MCF 10A (cell line): ENCODE results near the gene WNT3. TPM values are rescaled to one million over a fixed set of nuclear protein-coding genes. Genes with fewer than 3 reads are reported as not detected.
"Not testable (repeated sequence)": the region's sequence is repeated elsewhere in the genome, so short reads cannot be mapped to it uniquely, and the experiment has no call there.

Experiments
- BruUV-seq: library from RNA; stranded (reverse); fragments of 400-500 nt; replicated peaks from 2 replicates; lab custom pipeline; 2021; lab: Mats Ljungman, UMichigan
- CTCF ChIA-PET: fragments of 300-600 bp; sonication (Branson Sonifier 250); formaldehyde crosslinking; extraction: SDS; loops from one replicate; lab custom pipeline; 2021; ENCODE audit warnings: antibody characterized with exemption, inconsistent platforms; lab: Yijun Ruan, JAX
- POLR2A ChIA-PET: fragments of 300-600, 350-650 bp; sonication (Branson Sonifier 250); formaldehyde crosslinking; extraction: SDS; loops from one replicate; lab custom pipeline; 2020; ENCODE audit warnings: antibody characterized with exemption, inconsistent platforms; lab: Yijun Ruan, JAX
- DNase-seq: peaks from one replicate; pipeline ENCODE4 v3.0.0-alpha.2; 2018; ENCODE audit not compliant: unreplicated experiment
- H3K27ac Mint-ChIP-seq: one replicate; pipeline ENCODE4 v1.8.0; 2022; ENCODE audit warnings: mild to moderate bottlenecking, low read depth, mixed read lengths; ENCODE audit not compliant: unreplicated experiment
- H3K27me3 Mint-ChIP-seq: one replicate; pipeline ENCODE4 v1.8.0; 2022; ENCODE audit warnings: mixed read lengths; ENCODE audit not compliant: insufficient read depth, unreplicated experiment
- H3K36me3 Mint-ChIP-seq: one replicate; pipeline ENCODE4 v1.8.0; 2022; ENCODE audit warnings: mild to moderate bottlenecking, moderate library complexity, mixed read lengths; ENCODE audit not compliant: insufficient read depth, unreplicated experiment
- H3K4me1 Mint-ChIP-seq: one replicate; pipeline ENCODE4 v1.8.0; 2022; ENCODE audit warnings: mixed read lengths; ENCODE audit not compliant: insufficient read depth, unreplicated experiment
- H3K4me3 Mint-ChIP-seq: one replicate; pipeline ENCODE4 v1.8.0; 2022; ENCODE audit warnings: mild to moderate bottlenecking, moderate library complexity, mixed read lengths; ENCODE audit not compliant: unreplicated experiment
- H3K9me3 Mint-ChIP-seq: one replicate; pipeline ENCODE4 v1.8.0; 2022; ENCODE audit warnings: mixed read lengths; ENCODE audit not compliant: unreplicated experiment
- intact Hi-C: fragments of 100-400 bp; cut with micrococcal nuclease; formaldehyde crosslinking; loops from 2 replicates; pipeline ENCODE4 v1.14.1; 2022
- total RNA-seq: library from RNA; stranded (reverse); gene quantifications from 2 replicates; pipeline ENCODE4 v1.2.3, GENCODE V29; 2022
- TF ChIP-seq, protein P1 (sequence below): fragments of 200-600 bp; IDR thresholded peaks from one replicate; pipeline ENCODE4 v1.8.0; 2022; ENCODE audit warnings: antibody characterized with exemption, mild to moderate bottlenecking; ENCODE audit not compliant: unreplicated experiment

The WNT3 gene
- total RNA-seq, 1 experiment from 2014 or later, result 2.4 TPM

DNA sequence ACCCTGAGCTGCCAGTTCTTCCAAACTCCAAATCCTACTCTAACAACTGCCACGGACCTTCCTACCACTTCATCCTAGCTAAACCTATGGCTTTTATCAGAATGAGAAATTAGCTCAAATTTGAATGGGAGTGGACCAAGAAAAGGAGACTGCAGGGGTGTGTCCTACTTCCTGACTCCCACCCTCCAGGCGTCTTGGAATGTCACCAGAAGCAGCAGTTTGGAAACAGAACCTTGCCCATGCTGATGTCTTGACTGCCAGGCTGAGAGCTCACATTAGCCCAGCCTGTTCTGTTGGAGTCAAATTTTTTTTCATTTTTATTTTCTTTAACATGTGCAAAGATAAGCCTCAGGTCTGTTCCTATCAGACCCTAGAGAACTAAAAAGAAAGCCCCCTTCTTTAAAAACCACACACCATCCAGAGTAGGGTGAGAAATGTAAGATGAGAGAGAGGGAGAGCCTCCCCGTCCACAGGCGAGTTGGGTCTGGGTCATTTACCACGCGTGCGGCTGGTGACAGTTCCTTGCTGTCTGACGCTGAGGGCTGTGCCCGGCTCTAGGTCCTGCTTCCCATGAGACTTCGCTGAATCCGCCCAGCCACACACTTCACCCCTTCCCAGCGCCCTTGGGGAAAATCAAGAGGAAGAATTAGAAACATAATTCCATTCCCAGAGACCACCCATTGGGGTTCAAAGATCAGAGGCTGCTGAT lies 54.3 kb downstream of the WNT3 start:
- no peaks in the 10 kb centered on the region for H3K9me3 Mint-ChIP-seq
- BruUV-seq, result no TSS peak
- CTCF ChIA-PET, result interaction anchor here (1.3 kb wide), 1 partner anchor 71 kb away, joined by 5 read pairs; no protein-coding TSS in a partner anchor

DNA sequence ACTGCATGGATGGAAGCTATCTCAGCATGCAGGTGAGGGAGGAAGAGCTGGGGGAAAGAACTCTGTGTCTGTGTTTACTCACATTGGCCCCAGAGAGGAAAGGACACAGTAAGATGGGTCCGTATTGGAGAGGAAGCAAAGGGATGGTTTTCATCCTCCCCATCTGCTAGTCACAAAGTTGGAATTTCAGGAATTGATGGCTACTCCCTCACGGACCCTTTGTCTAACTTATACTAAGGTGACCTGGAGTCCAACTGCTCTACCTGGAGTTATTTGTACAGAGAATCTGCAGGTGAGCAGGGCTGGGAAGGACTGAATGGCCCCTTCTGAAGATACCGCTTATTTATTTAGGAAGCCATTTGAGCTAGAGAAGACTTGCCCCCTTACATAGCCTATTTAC lies 55.1 kb downstream of the WNT3 start:
- TF ChIP-seq, protein P1, sequence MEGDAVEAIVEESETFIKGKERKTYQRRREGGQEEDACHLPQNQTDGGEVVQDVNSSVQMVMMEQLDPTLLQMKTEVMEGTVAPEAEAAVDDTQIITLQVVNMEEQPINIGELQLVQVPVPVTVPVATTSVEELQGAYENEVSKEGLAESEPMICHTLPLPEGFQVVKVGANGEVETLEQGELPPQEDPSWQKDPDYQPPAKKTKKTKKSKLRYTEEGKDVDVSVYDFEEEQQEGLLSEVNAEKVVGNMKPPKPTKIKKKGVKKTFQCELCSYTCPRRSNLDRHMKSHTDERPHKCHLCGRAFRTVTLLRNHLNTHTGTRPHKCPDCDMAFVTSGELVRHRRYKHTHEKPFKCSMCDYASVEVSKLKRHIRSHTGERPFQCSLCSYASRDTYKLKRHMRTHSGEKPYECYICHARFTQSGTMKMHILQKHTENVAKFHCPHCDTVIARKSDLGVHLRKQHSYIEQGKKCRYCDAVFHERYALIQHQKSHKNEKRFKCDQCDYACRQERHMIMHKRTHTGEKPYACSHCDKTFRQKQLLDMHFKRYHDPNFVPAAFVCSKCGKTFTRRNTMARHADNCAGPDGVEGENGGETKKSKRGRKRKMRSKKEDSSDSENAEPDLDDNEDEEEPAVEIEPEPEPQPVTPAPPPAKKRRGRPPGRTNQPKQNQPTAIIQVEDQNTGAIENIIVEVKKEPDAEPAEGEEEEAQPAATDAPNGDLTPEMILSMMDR, result no peak
- BruUV-seq, result no TSS peak
- Mint-ChIP-seq H3K27me3 (no peaks in the 10 kb centered on the region), H3K9me3 (no peaks in the 10 kb centered on the region), H3K36me3 (no peaks in the 10 kb centered on the region), H3K27ac (no peak overlapping the region), H3K4me3 (no peak overlapping the region), H3K4me1 (peaks cover 14% of the 10 kb centered on the region)
- intact Hi-C loops, result no loop called here
- ChIA-PET CTCF (no interaction called here), POLR2A (no interaction called here)
- DNase-seq, result no peak

More for the DNA sequence above, 54.3 kb downstream of the WNT3 start:
- Mint-ChIP-seq H3K27ac (no peak overlapping the region), H3K4me3 (no peak overlapping the region), H3K27me3 (no peaks in the 10 kb centered on the region), H3K36me3 (no peaks in the 10 kb centered on the region), H3K4me1 (peaks cover 14% of the 10 kb centered on the region)
- intact Hi-C loops, result no loop called here
- POLR2A ChIA-PET, result no interaction called here
- TF ChIP-seq, protein P1, result no peak
- no peak for DNase-seq

DNA sequence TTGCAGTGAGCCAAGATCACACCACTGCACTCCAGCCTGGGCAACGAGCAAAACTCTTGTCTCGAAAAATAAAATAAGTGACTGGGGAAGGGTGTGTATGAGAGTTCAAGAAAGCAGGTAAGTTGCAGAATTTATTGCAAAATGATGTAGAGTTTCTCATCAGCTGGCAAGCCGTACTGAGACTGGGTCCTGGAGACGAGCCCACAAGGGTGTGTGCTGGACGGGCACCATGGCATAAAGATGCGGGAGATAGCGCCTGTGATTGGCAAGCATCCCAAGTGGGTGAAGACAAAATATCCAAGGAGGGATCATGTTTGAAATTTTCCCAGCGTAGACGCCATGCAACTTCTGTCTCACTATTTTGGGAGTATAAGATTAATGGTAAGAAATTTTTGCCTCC lies 59.4 kb downstream of the WNT3 start:
- Mint-ChIP-seq H3K9me3 (no peaks in the 10 kb centered on the region), H3K4me1 (no peaks in the 10 kb centered on the region), H3K27me3 (no peaks in the 10 kb centered on the region), H3K36me3 (peaks cover 10% of the 10 kb centered on the region), H3K27ac (no peak overlapping the region), H3K4me3 (no peak overlapping the region)
- TF ChIP-seq, protein P1, result no peak
- POLR2A ChIA-PET, result no interaction called here
- CTCF ChIA-PET, result no interaction called here
- DNase-seq, result no peak
- BruUV-seq, result no TSS peak
- intact Hi-C loops, result no loop called here

GRCh38 chr17:46758614-46759013 lies 59.9 kb downstream of the WNT3 start:
- Mint-ChIP-seq H3K36me3 (peaks cover 16% of the 10 kb centered on the region), H3K9me3 (no peaks in the 10 kb centered on the region), H3K27ac (no peak overlapping the region), H3K27me3 (no peaks in the 10 kb centered on the region), H3K4me1 (no peaks in the 10 kb centered on the region), H3K4me3 (no peak overlapping the region)
- TF ChIP-seq, protein P1, result no peak
- ChIA-PET POLR2A (interaction anchor here (1.1 kb wide), 1 partner anchor 28 kb away, joined by 3 read pairs; no protein-coding TSS in a partner anchor), CTCF (interaction anchor here (0.6 kb wide), 1 partner anchor 10 kb away, joined by 3 read pairs; no protein-coding TSS in a partner anchor)
- DNase-seq, result no peak
- no TSS peak for BruUV-seq
- intact Hi-C loops, result no loop called here

- H3K27ac Mint-ChIP-seq, intact Hi-C loops, BruUV-seq, H3K27me3 Mint-ChIP-seq, H3K4me3 Mint-ChIP-seq, H3K9me3 Mint-ChIP-seq, H3K4me1 Mint-ChIP-seq, DNase-seq: not testable (repeated sequence)
- CTCF ChIA-PET, result interaction anchor here (0.5 to 0.6 kb wide), 2 partner anchors 9 to 53 kb away, joined by 3 read pairs; no protein-coding TSS in a partner anchor
- POLR2A ChIA-PET, result interaction anchor here (0.6 to 1.1 kb wide), 2 partner anchors 27 to 622 kb away, joined by 3 to 7 read pairs; no protein-coding TSS in a partner anchor
- peaks cover 20% of the 10 kb centered on the region for H3K36me3 Mint-ChIP-seq
Observed at GRCh38 chr17:46757588-46757987, 60.9 kb downstream of the WNT3 start.
